NCI-H460 (cell line): ENCODE measurements around the gene ZNRF3. TPM values are rescaled to one million over a fixed set of nuclear protein-coding genes. Genes with fewer than 3 reads are reported as not detected.

ENCODE experiments used
- DNase-seq: peaks from one replicate; pipeline ENCODE4 v3.0.0-alpha.2; 2016; ENCODE audit warnings: low read depth; ENCODE audit errors: extremely low read depth
- total RNA-seq: library from RNA; depleted of rRNA; stranded (reverse); fragments of >200 nt; shearing (Covaris generic); gene quantifications from 2 replicates; pipeline ENCODE4 v1.2.3, GENCODE V29; 2014

Gene ZNRF3
- total RNA-seq, 1 experiment from 2014 or later, result 2.8 TPM

- no peak for DNase-seq
Observed at GRCh38 chr22:29053048-29053702, 169.8 kb downstream of the ZNRF3 start.

- DNase-seq, result no peak
Observed at GRCh38 chr22:29054251-29054767, 170.9 kb downstream of the ZNRF3 start.

- no peak for DNase-seq
Observed at GRCh38 chr22:29055192-29055830, 171.9 kb downstream of the ZNRF3 start.

GRCh38 chr22:29056472-29056871, 173.1 kb downstream of the ZNRF3 start:
- DNase-seq, result no peak

GRCh38 chr22:29060251-29060869, 177.0 kb downstream of the ZNRF3 start:
- no peak for DNase-seq

- DNase-seq, result no peak
Observed at GRCh38 chr22:29060931-29061330, 177.6 kb downstream of the ZNRF3 start.

- DNase-seq, result no peak
Observed at GRCh38 chr22:29061773-29062172, 178.4 kb downstream of the ZNRF3 start, which contains the start of gene C22orf31. C22orf31 (minus strand) TSS chr22:29061831; CDS start chr22:29061792, 39 bp downstream.

- DNase-seq, result no peak
Observed at GRCh38 chr22:29062286-29062821, 179.0 kb downstream of the ZNRF3 start.

- DNase-seq, result no peak
Observed at GRCh38 chr22:29065468-29066190, 182.3 kb downstream of the ZNRF3 start.

- DNase-seq, result no peak
Observed at GRCh38 chr22:29069463-29069862, 186.1 kb downstream of the ZNRF3 start.

- no peak for DNase-seq
Observed at GRCh38 chr22:29070490-29070889, 187.1 kb downstream of the ZNRF3 start.

GRCh38 chr22:29071261-29072045, 188.1 kb downstream of the ZNRF3 start:
- DNase-seq, result no peak

- peak; percentile 54 for DNase-seq
Observed at GRCh38 chr22:29072193-29072978, 189.0 kb downstream of the ZNRF3 start.

GRCh38 chr22:29072979-29073617, 189.7 kb downstream of the ZNRF3 start, which contains the start of gene KREMEN1:
KREMEN1 (plus strand) TSS chr22:29073035; CDS start chr22:29073131, 96 bp downstream.
- DNase-seq, result no peak

- no peak for DNase-seq
Observed at GRCh38 chr22:29073618-29074275, 190.4 kb downstream of the ZNRF3 start.

GRCh38 chr22:29074276-29074772, 191.0 kb downstream of the ZNRF3 start:
- DNase-seq, result no peak

GRCh38 chr22:29078036-29078868, 194.9 kb downstream of the ZNRF3 start:
- no peak for DNase-seq
